CD4-positive, CD25-positive, alpha-beta regulatory T cell (primary cell): Measurements from ENCODE around the gene ARMC7. TPM values are rescaled to one million over a fixed set of nuclear protein-coding genes. Genes with fewer than 3 reads are reported as not detected.

Experiments used
- ATAC-seq, 2 donors: fragments of 150-1000 bp; cut with Tn5 transposase; one replicate each; pipeline ENCODE4 v1.10.0; 2021; ENCODE audit warnings: low read depth in 2 of 2, moderate number of reproducible peaks in 2 of 2, moderate library complexity in 1 of 2
- DNase-seq, 3 donors: peaks; one replicate each; pipeline versions ENCODE4 v3.0.0 to v3.0.0-alpha.2; 2012 to 2022; ENCODE audit warnings: mixed read lengths in 1 of 3
- H3K27ac ChIP-seq: one replicate; pipeline ENCODE4 v1.7.0; 2013; ENCODE audit warnings: mild to moderate bottlenecking, low read length; ENCODE audit not compliant: insufficient read depth, poor library complexity, severe bottlenecking
- H3K27me3 ChIP-seq: one replicate; pipeline ENCODE4 v1.7.0; 2013; ENCODE audit warnings: low read length; ENCODE audit not compliant: control insufficient read depth, insufficient read depth
- H3K36me3 ChIP-seq: one replicate; pipeline ENCODE4 v1.7.0; 2013; ENCODE audit warnings: mild to moderate bottlenecking, low read length, moderate library complexity; ENCODE audit not compliant: control insufficient read depth, insufficient read depth
- H3K4me1 ChIP-seq: 2 replicates; pipeline ENCODE4 v1.7.0; 2013; ENCODE audit warnings: mild to moderate bottlenecking, low read length; ENCODE audit not compliant: insufficient read depth, control insufficient read depth, poor library complexity, severe bottlenecking
- H3K4me3 ChIP-seq: one replicate; pipeline ENCODE4 v1.7.0; 2013; ENCODE audit warnings: low read depth, mild to moderate bottlenecking, low read length, moderate library complexity
- H3K9me3 ChIP-seq, 2 experiments: 1 replicate in 1 of 2; 2 replicates in 1 of 2; pipeline ENCODE4 v1.7.0; 2013; ENCODE audit warnings: low read length in 2 of 2, mild to moderate bottlenecking in 1 of 2, moderate library complexity in 1 of 2; ENCODE audit not compliant: control insufficient read depth in 2 of 2
- H3K27ac Mint-ChIP-seq, 3 donors: one replicate each; pipeline ENCODE4 v1.8.0; 2020 to 2022; ENCODE audit warnings: mild to moderate bottlenecking in 3 of 3, mixed read lengths in 3 of 3, moderate library complexity in 2 of 3
- H3K27me3 Mint-ChIP-seq: one replicate; pipeline ENCODE4 v1.8.0; 2022; ENCODE audit warnings: mild to moderate bottlenecking, mixed read lengths
- H3K36me3 Mint-ChIP-seq: one replicate; pipeline ENCODE4 v1.8.0; 2020; ENCODE audit warnings: mixed read lengths
- H3K4me1 Mint-ChIP-seq, 4 donors: one replicate each; pipeline ENCODE4 v1.8.0; 2020 to 2022; ENCODE audit warnings: mixed read lengths in 4 of 4, mild to moderate bottlenecking in 1 of 4
- H3K4me3 Mint-ChIP-seq, 4 donors: one replicate each; pipeline ENCODE4 v1.8.0; 2020 to 2022; ENCODE audit warnings: mild to moderate bottlenecking in 4 of 4, mixed read lengths in 4 of 4, moderate library complexity in 3 of 4
- H3K9me3 Mint-ChIP-seq, 7 donors: one replicate each; pipeline ENCODE4 v1.8.0; 2020 to 2022; ENCODE audit warnings: mixed read lengths in 7 of 7, mild to moderate bottlenecking in 3 of 7, moderate library complexity in 2 of 7
- polyA plus RNA-seq, 4 donors: library from polyadenylated mRNA; unstranded; fragments of 300-500 nt; fragmentation: Illumina TruSeq; gene quantifications; one replicate each; pipeline ENCODE4 v1.2.3, GENCODE V29; 2021
- total RNA-seq: library from RNA; stranded (reverse); gene quantifications from one replicate; pipeline ENCODE4 v1.2.3, GENCODE V29; 2022

ARMC7 gene
- total and polyA plus RNA-seq, 5 donors from 2014 or later, result 3.1 to 12.8 (median 4.4) TPM

GRCh38 chr17:75174996-75175395, 65.2 kb downstream of the ARMC7 start:
- H3K4me3 Mint-ChIP-seq, result no peak overlapping the region
- H3K36me3 Mint-ChIP-seq, result peaks cover 24% of the 10 kb centered on the region
- no peaks in the 10 kb centered on the region for H3K27me3 ChIP-seq
- H3K36me3 ChIP-seq, result peaks cover 62% of the 10 kb centered on the region
- no peak overlapping the region for H3K4me3 ChIP-seq
- no peak for ATAC-seq
- H3K9me3 ChIP-seq, result no peaks in the 10 kb centered on the region
- H3K4me1 Mint-ChIP-seq, result peaks cover 11 to 46% (median 25%) of the 10 kb centered on the region in 4 donors
- no peak overlapping the region for H3K27ac Mint-ChIP-seq
- no peak for DNase-seq
- no peak overlapping the region for H3K27ac ChIP-seq
- no peaks in the 10 kb centered on the region for H3K27me3 Mint-ChIP-seq
- H3K4me1 ChIP-seq, result peaks cover 38% of the 10 kb centered on the region
- H3K9me3 Mint-ChIP-seq, result no peaks in the 10 kb centered on the region

- H3K4me1 ChIP-seq, result peaks cover 45% of the 10 kb centered on the region
- H3K27ac ChIP-seq, result no peak overlapping the region
- H3K36me3 ChIP-seq, result peaks cover 62% of the 10 kb centered on the region
- H3K4me1 Mint-ChIP-seq, result peaks cover 18 to 57% (median 33%) of the 10 kb centered on the region in 4 donors
- no peaks in the 10 kb centered on the region for H3K9me3 ChIP-seq
- peaks cover 23% of the 10 kb centered on the region for H3K36me3 Mint-ChIP-seq
- DNase-seq (no peak), ATAC-seq (no peak)
- no peak overlapping the region for H3K4me3 ChIP-seq
- no peak overlapping the region for H3K27ac Mint-ChIP-seq
- H3K4me3 Mint-ChIP-seq, result peak overlapping the region in 1 of 4 donors; percentile 52
- no peaks in the 10 kb centered on the region for H3K27me3 ChIP-seq
- H3K9me3 Mint-ChIP-seq, result no peaks in the 10 kb centered on the region
- peaks cover 6% of the 10 kb centered on the region for H3K27me3 Mint-ChIP-seq
These were observed 66.9 kb downstream of the ARMC7 start for GRCh38 chr17:75176625-75177024.

DNA sequence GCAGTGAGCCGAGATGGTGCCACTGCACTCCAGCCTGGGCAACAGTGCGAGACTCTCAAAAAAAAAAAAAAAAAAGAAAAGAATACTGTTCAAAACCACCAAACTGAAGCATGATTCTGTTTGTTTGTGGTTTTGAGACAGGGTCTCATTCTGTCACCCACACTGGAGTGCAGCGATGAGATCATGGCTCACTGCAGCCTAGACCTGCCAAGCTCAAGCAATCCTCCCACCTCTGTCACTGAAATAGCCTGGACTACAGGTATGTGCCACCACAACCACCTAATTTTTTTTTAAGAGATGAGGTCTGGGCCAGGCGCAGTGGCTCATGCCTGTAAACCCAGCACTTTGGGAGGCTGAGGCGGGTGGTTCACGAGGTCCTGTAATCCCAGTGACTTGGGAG, 68.7 kb downstream of the ARMC7 start:
- ATAC-seq (no peak), DNase-seq (no peak)
- Histone ChIP-seq H3K4me3 (no peak overlapping the region), H3K27me3 (no peaks in the 10 kb centered on the region), H3K27ac (no peak overlapping the region), H3K4me1 (peaks cover 44% of the 10 kb centered on the region), H3K36me3 (peaks cover 53% of the 10 kb centered on the region), H3K9me3 (no peaks in the 10 kb centered on the region)
- Mint-ChIP-seq H3K4me3 (peak overlapping the region in 1 of 4 donors; percentile 57), H3K27ac (no peak overlapping the region), H3K36me3 (peaks cover 12% of the 10 kb centered on the region), H3K27me3 (peaks cover 9% of the 10 kb centered on the region), H3K9me3 (no peaks in the 10 kb centered on the region), H3K4me1 (peaks cover 15 to 51% (median 29%) of the 10 kb centered on the region in 4 donors)

Other genes starting within 250 kb of the ARMC7 start
- 7.8 TPM for gene FDXR, start 237.0 kb upstream of the ARMC7 start, total RNA-seq
- gene FDXR, start 237.0 kb upstream of the ARMC7 start, polyA plus RNA-seq, result 10 to 100 TPM in 2 of 4 donors, 1 to 10 TPM in 2; 5.4 to 15.7 (median 10.5) TPM
- not detected for gene FADS6, start 216.3 kb upstream of the ARMC7 start, total RNA-seq
- gene FADS6, start 216.3 kb upstream of the ARMC7 start, polyA plus RNA-seq, result not detected
- not detected for gene USH1G, start 186.7 kb upstream of the ARMC7 start, total RNA-seq
- gene USH1G, start 186.7 kb upstream of the ARMC7 start, polyA plus RNA-seq, result not detected
- gene OTOP2, start 185.7 kb upstream of the ARMC7 start, total RNA-seq, result not detected
- not detected for gene OTOP2, start 185.7 kb upstream of the ARMC7 start, polyA plus RNA-seq
- not detected for gene OTOP3, start 174.1 kb upstream of the ARMC7 start, total RNA-seq
- gene OTOP3, start 174.1 kb upstream of the ARMC7 start, polyA plus RNA-seq, result not detected
- 5.6 TPM for gene HID1, start 137.2 kb upstream of the ARMC7 start, total RNA-seq
- gene HID1, start 137.2 kb upstream of the ARMC7 start, polyA plus RNA-seq, result 1 to 10 TPM; 1.4 to 2.7 (median 2.4) TPM
- not detected for gene CDR2L, start 122.3 kb upstream of the ARMC7 start, total RNA-seq
- under 1 TPM in 2 of 4 donors, not detected in 2; 0.05 to 0.09 TPM for gene CDR2L, start 122.3 kb upstream of the ARMC7 start, polyA plus RNA-seq
- 25.7 TPM for gene MRPL58, start 97.3 kb upstream of the ARMC7 start, total RNA-seq
- 10 to 100 TPM; 64.0 to 95.8 (median 74.6) TPM for gene MRPL58, start 97.3 kb upstream of the ARMC7 start, polyA plus RNA-seq
- gene ATP5PD, start 63.0 kb upstream of the ARMC7 start, total RNA-seq, result 139 TPM
- 100 to 1,000 TPM; 410 to 536 (median 467) TPM for gene ATP5PD, start 63.0 kb upstream of the ARMC7 start, polyA plus RNA-seq
- 23.4 TPM for gene KCTD2, start 62.7 kb upstream of the ARMC7 start, total RNA-seq
- gene KCTD2, start 62.7 kb upstream of the ARMC7 start, polyA plus RNA-seq, result 1 to 10 TPM; 5.8 to 10.0 (median 8.1) TPM
- gene SLC16A5, start 22.0 kb upstream of the ARMC7 start, total RNA-seq, result 9.3 TPM
- 1 to 10 TPM; 1.3 to 2.6 (median 2.0) TPM for gene SLC16A5, start 22.0 kb upstream of the ARMC7 start, polyA plus RNA-seq
- 31.6 TPM for gene NT5C, start 21.8 kb downstream of the ARMC7 start, total RNA-seq
- gene NT5C, start 21.8 kb downstream of the ARMC7 start, polyA plus RNA-seq, result 10 to 100 TPM; 55.4 to 66.9 (median 57.2) TPM
- gene JPT1, start 44.5 kb downstream of the ARMC7 start, total RNA-seq, result 70.9 TPM
- gene JPT1, start 44.5 kb downstream of the ARMC7 start, polyA plus RNA-seq, result 100 to 1,000 TPM; 143 to 231 (median 192) TPM
- gene SUMO2, start 73.0 kb downstream of the ARMC7 start, total RNA-seq, result 318 TPM
- gene SUMO2, start 73.0 kb downstream of the ARMC7 start, polyA plus RNA-seq, result 100 to 1,000 TPM; 416 to 660 (median 495) TPM
- 79.5 TPM for gene NUP85, start 95.7 kb downstream of the ARMC7 start, total RNA-seq
- 10 to 100 TPM; 31.1 to 60.7 (median 44.3) TPM for gene NUP85, start 95.7 kb downstream of the ARMC7 start, polyA plus RNA-seq
- 92.6 TPM for gene GGA3, start 151.6 kb downstream of the ARMC7 start, total RNA-seq
- 10 to 100 TPM in 3 of 4 donors, 1 to 10 TPM in 1; 8.0 to 17.2 (median 10.9) TPM for gene GGA3, start 151.6 kb downstream of the ARMC7 start, polyA plus RNA-seq
- 32.3 TPM for gene MRPS7, start 151.9 kb downstream of the ARMC7 start, total RNA-seq
- 100 to 1,000 TPM; 119 to 141 (median 120) TPM for gene MRPS7, start 151.9 kb downstream of the ARMC7 start, polyA plus RNA-seq
- 35.7 TPM for gene MIF4GD, start 161.3 kb downstream of the ARMC7 start, total RNA-seq
- 100 to 1,000 TPM in 1 of 4 donors, 10 to 100 TPM in 3; 78.3 to 102 (median 89.4) TPM for gene MIF4GD, start 161.3 kb downstream of the ARMC7 start, polyA plus RNA-seq
- gene SLC25A19, start 179.5 kb downstream of the ARMC7 start, total RNA-seq, result 24.9 TPM
- gene SLC25A19, start 179.5 kb downstream of the ARMC7 start, polyA plus RNA-seq, result 10 to 100 TPM; 15.1 to 21.9 (median 19.0) TPM